Testis (tissue), 2 donors: ENCODE measurements around the gene COL5A2.

ENCODE experiments used
- POLR2A ChIP-seq: fragments of 450-650 bp; IDR thresholded peaks from one replicate; pipeline ENCODE4 v1.6.1; 2017; ENCODE audit warnings: antibody characterized with exemption, mild to moderate bottlenecking, moderate library complexity
- TF ChIP-seq, protein P1 (sequence below), 3 experiments: fragments of 450-650 bp in 2 of 3; fragments of 200-600 bp in 1 of 3; sonication (generic) in 1 of 3; IDR thresholded peaks; one replicate each; pipeline ENCODE4 v1.5.1; 2016 to 2019; ENCODE audit warnings: antibody characterized with exemption in 3 of 3, mild to moderate bottlenecking in 2 of 3, moderate library complexity in 1 of 3

DNA sequence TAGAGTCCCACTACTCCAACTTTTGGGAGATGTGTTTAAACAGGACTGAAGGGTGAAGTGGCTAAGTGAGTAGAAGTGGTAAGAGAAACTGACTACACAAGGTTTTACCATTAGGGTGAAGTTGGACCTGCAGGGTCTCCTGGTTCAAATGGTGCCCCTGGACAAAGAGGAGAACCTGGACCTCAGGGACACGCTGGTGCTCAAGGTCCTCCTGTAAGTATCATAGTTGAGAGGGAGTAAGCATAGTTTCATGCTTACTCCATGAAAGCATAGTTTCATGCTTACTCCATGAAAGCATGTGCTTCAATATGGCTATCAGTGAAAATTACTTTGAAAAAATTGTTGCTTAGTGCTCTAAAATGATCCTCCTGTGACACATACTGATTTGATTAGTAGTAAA is 186.3 kb downstream of the COL5A2 start:
- TF ChIP-seq, protein P1, sequence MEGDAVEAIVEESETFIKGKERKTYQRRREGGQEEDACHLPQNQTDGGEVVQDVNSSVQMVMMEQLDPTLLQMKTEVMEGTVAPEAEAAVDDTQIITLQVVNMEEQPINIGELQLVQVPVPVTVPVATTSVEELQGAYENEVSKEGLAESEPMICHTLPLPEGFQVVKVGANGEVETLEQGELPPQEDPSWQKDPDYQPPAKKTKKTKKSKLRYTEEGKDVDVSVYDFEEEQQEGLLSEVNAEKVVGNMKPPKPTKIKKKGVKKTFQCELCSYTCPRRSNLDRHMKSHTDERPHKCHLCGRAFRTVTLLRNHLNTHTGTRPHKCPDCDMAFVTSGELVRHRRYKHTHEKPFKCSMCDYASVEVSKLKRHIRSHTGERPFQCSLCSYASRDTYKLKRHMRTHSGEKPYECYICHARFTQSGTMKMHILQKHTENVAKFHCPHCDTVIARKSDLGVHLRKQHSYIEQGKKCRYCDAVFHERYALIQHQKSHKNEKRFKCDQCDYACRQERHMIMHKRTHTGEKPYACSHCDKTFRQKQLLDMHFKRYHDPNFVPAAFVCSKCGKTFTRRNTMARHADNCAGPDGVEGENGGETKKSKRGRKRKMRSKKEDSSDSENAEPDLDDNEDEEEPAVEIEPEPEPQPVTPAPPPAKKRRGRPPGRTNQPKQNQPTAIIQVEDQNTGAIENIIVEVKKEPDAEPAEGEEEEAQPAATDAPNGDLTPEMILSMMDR (IDR thresholded peaks at IDR 0.05): no peak
- TF ChIP-seq POLR2A: no peak
